MCF 10A (cell line): ENCODE measurements around the gene SLC9A3. TPM values are rescaled to one million over a fixed set of nuclear protein-coding genes. Genes with fewer than 3 reads are reported as not detected.

ENCODE experiments used
- BruUV-seq: library from RNA; stranded (reverse); fragments of 400-500 nt; replicated peaks from 2 replicates; lab custom pipeline; 2021; lab: Mats Ljungman, UMichigan
- CTCF ChIA-PET: fragments of 300-600 bp; sonication (Branson Sonifier 250); formaldehyde crosslinking; extraction: SDS; loops from one replicate; lab custom pipeline; 2021; ENCODE audit warnings: antibody characterized with exemption, inconsistent platforms; lab: Yijun Ruan, JAX
- POLR2A ChIA-PET: fragments of 300-600, 350-650 bp; sonication (Branson Sonifier 250); formaldehyde crosslinking; extraction: SDS; loops from one replicate; lab custom pipeline; 2020; ENCODE audit warnings: antibody characterized with exemption, inconsistent platforms; lab: Yijun Ruan, JAX
- DNase-seq: peaks from one replicate; pipeline ENCODE4 v3.0.0-alpha.2; 2018; ENCODE audit not compliant: unreplicated experiment
- H3K27ac Mint-ChIP-seq: one replicate; pipeline ENCODE4 v1.8.0; 2022; ENCODE audit warnings: mild to moderate bottlenecking, low read depth, mixed read lengths; ENCODE audit not compliant: unreplicated experiment
- H3K27me3 Mint-ChIP-seq: one replicate; pipeline ENCODE4 v1.8.0; 2022; ENCODE audit warnings: mixed read lengths; ENCODE audit not compliant: insufficient read depth, unreplicated experiment
- H3K36me3 Mint-ChIP-seq: one replicate; pipeline ENCODE4 v1.8.0; 2022; ENCODE audit warnings: mild to moderate bottlenecking, moderate library complexity, mixed read lengths; ENCODE audit not compliant: insufficient read depth, unreplicated experiment
- H3K4me1 Mint-ChIP-seq: one replicate; pipeline ENCODE4 v1.8.0; 2022; ENCODE audit warnings: mixed read lengths; ENCODE audit not compliant: insufficient read depth, unreplicated experiment
- H3K4me3 Mint-ChIP-seq: one replicate; pipeline ENCODE4 v1.8.0; 2022; ENCODE audit warnings: mild to moderate bottlenecking, moderate library complexity, mixed read lengths; ENCODE audit not compliant: unreplicated experiment
- H3K9me3 Mint-ChIP-seq: one replicate; pipeline ENCODE4 v1.8.0; 2022; ENCODE audit warnings: mixed read lengths; ENCODE audit not compliant: unreplicated experiment
- CTCF ChIP-seq: fragments of 200-600 bp; IDR thresholded peaks from one replicate; pipeline ENCODE4 v1.8.0; 2022; ENCODE audit warnings: antibody characterized with exemption, mild to moderate bottlenecking; ENCODE audit not compliant: unreplicated experiment
- intact Hi-C: fragments of 100-400 bp; cut with micrococcal nuclease; formaldehyde crosslinking; loops from 2 replicates; pipeline ENCODE4 v1.14.1; 2022
- total RNA-seq: library from RNA; stranded (reverse); gene quantifications from 2 replicates; pipeline ENCODE4 v1.2.3, GENCODE V29; 2022

The SLC9A3 gene
- total RNA-seq, 1 experiment from 2014 or later, result 1.0 TPM

GRCh38 chr5:482506-482905, 41.7 kb downstream of the SLC9A3 start:
- Mint-ChIP-seq H3K27ac (no peak overlapping the region), H3K4me3 (no peak overlapping the region), H3K27me3 (peaks cover 5% of the 10 kb centered on the region), H3K4me1 (no peaks in the 10 kb centered on the region), H3K36me3 (peaks cover 6% of the 10 kb centered on the region), H3K9me3 (no peaks in the 10 kb centered on the region)
- BruUV-seq, result no TSS peak
- ChIA-PET CTCF (no interaction called here), POLR2A (no interaction called here)
- intact Hi-C loops, result no loop called here
- no peak for TF ChIP-seq CTCF
- no peak for DNase-seq

- Mint-ChIP-seq H3K27me3 (peaks cover 10% of the 10 kb centered on the region), H3K27ac (no peak overlapping the region), H3K4me3 (no peak overlapping the region), H3K9me3 (no peaks in the 10 kb centered on the region), H3K4me1 (no peaks in the 10 kb centered on the region), H3K36me3 (peaks cover 11% of the 10 kb centered on the region)
- intact Hi-C loops, result no loop called here
- BruUV-seq, result no TSS peak
- no peak for TF ChIP-seq CTCF
- no peak for DNase-seq
- POLR2A ChIA-PET, result no interaction called here
- CTCF ChIA-PET, result interaction anchor here (0.7 kb wide), 1 partner anchor 87 kb away, joined by 3 read pairs; no protein-coding TSS in a partner anchor
Measured at GRCh38 chr5:482021-482420, 42.2 kb downstream of the SLC9A3 start.

GRCh38 chr5:481347-481746, 42.9 kb downstream of the SLC9A3 start:
- Mint-ChIP-seq H3K4me3 (no peak overlapping the region), H3K27ac (no peak overlapping the region), H3K36me3 (peaks cover 11% of the 10 kb centered on the region), H3K27me3 (peaks cover 14% of the 10 kb centered on the region), H3K4me1 (no peaks in the 10 kb centered on the region), H3K9me3 (no peaks in the 10 kb centered on the region)
- CTCF ChIA-PET, result interaction anchor here (0.7 kb wide), 1 partner anchor 86 kb away, joined by 3 read pairs; no protein-coding TSS in a partner anchor
- no peak for TF ChIP-seq CTCF
- DNase-seq, result no peak
- POLR2A ChIA-PET, result no interaction called here
- no TSS peak for BruUV-seq
- intact Hi-C loops, result no loop called here

DNA sequence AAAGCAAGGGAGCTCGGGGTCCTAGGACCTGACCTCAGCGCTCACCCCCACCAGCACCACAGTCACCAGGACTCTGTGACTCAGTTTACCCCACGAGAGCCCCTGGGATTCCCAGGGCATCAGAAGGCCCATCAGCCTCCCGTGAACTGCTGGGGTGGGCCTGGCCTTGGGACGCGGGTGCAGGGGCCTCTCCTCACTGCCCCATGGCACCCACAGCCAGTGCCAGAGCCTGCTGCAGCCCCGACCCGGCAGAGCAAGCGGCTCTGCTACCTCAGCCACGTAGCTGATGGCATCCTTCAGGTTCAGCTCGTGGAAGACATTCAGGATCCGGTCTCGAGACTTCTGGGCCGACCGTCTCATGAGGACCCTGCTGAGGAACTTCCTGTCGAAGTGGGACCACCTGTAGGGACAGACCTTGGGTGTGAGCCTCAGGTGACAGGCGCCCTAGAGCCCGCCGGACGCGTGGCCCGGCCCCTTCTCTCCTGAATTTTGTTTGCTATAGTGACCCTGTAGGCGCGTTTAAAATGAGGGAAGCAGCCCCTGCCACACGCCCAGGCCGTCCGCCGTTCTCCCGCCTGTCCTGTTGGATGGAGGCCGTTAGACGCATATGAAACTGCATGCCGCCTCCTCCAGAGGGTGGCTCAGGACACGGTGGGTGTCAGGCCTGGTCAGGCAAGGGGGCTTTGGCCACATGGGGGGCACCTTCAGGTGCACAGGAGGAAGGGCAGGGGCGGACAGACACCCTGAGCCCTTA, 44.5 kb downstream of the SLC9A3 start:
- no peak for TF ChIP-seq CTCF
- no peak for DNase-seq
- CTCF ChIA-PET, result no interaction called here
- H3K27ac Mint-ChIP-seq, result no peak overlapping the region
- H3K9me3 Mint-ChIP-seq, result no peaks in the 10 kb centered on the region
- H3K36me3 Mint-ChIP-seq, result peaks cover 11% of the 10 kb centered on the region
- H3K4me3 Mint-ChIP-seq, result no peak overlapping the region
- H3K27me3 Mint-ChIP-seq, result peaks cover 14% of the 10 kb centered on the region
- H3K4me1 Mint-ChIP-seq, result no peaks in the 10 kb centered on the region
- no TSS peak for BruUV-seq
- intact Hi-C loops, result loop anchor here (10.0 kb wide), 1 partner anchor 435 kb away; no protein-coding TSS in a partner anchor
- POLR2A ChIA-PET, result interaction anchor here (0.6 to 0.9 kb wide), 2 partner anchors 8 to 80 kb away, joined by 3 read pairs; no protein-coding TSS in a partner anchor
